Esophagus (tissue), 2 donors: Measurements from ENCODE around the gene ZFHX3. TPM values are rescaled to one million over a fixed set of nuclear protein-coding genes. Genes with fewer than 3 reads are reported as not detected.
"Not testable (repeated sequence)": the region's sequence is repeated elsewhere in the genome, so short reads cannot be mapped to it uniquely, and the experiment has no call there.

Experiments used
- H3K27ac ChIP-seq, 2 donors: one replicate each; pipeline ENCODE4 v1.5.1; 2013; ENCODE audit warnings: low read depth in 2 of 2, mild to moderate bottlenecking in 2 of 2, inconsistent platforms in 1 of 2, low read length in 1 of 2, moderate library complexity in 1 of 2
- H3K27me3 ChIP-seq, 2 donors: one replicate each; pipeline ENCODE4 v1.6.1; 2013; ENCODE audit warnings: low read length in 2 of 2, control low read depth in 1 of 2, mild to moderate bottlenecking in 1 of 2; ENCODE audit not compliant: insufficient read depth in 2 of 2, control insufficient read depth in 1 of 2
- H3K36me3 ChIP-seq, 2 donors: one replicate each; pipeline ENCODE4 v1.6.1; 2013; ENCODE audit warnings: low read length in 1 of 2; ENCODE audit not compliant: control insufficient read depth in 2 of 2, insufficient read depth in 2 of 2
- H3K4me1 ChIP-seq, 2 donors: one replicate each; pipeline ENCODE4 v1.6.1; 2013; ENCODE audit warnings: low read length in 1 of 2; ENCODE audit not compliant: control insufficient read depth in 2 of 2, insufficient read depth in 2 of 2
- H3K4me3 ChIP-seq, 2 donors: one replicate each; pipeline ENCODE4 v1.5.1; 2013; ENCODE audit warnings: low read length in 2 of 2, mild to moderate bottlenecking in 2 of 2, low read depth in 1 of 2, moderate library complexity in 1 of 2
- H3K9me3 ChIP-seq, 2 donors: one replicate each; pipeline ENCODE4 v1.6.1; 2013; ENCODE audit warnings: mild to moderate bottlenecking in 2 of 2, low read depth in 1 of 2, low read length in 1 of 2, moderate library complexity in 1 of 2; ENCODE audit not compliant: control insufficient read depth in 2 of 2, insufficient read depth in 1 of 2
- WGBS, 2 donors: extraction: QIAGEN DNeasy Blood & Tissue Kit; methylation state at CpG; one replicate each; pipeline ENCODE4 v1.1.7; 2013; 5-methylcytosine and 5-hydroxymethylcytosine counted together
- polyA plus RNA-seq, 2 donors: library from polyadenylated mRNA; stranded (reverse); fragments of 200-250 nt; gene quantifications; one replicate each; pipeline ENCODE4 v1.2.3, GENCODE V29; 2013
- donor health status: healthy with polysubstance abuse.
- donor health status: Bipolar disorder and iron deficiency.

The ZFHX3 gene
- polyA plus RNA-seq, 2 donors, result 0.62 to 1.1 TPM

- Histone ChIP-seq H3K4me1 (no peaks in the 10 kb centered on the region), H3K9me3 (no peaks in the 10 kb centered on the region), H3K27ac (no peak overlapping the region), H3K27me3 (no peaks in the 10 kb centered on the region), H3K4me3 (no peak overlapping the region), H3K36me3 (no peaks in the 10 kb centered on the region)
- 88 to 92% methylated on average over 8 of the region's 8 CpGs for WGBS, 2 donors
Measured at GRCh38 chr16:73091174-73091573, 43.2 kb upstream of the ZFHX3 start.

GRCh38 chr16:73089420-73089819, 41.5 kb upstream of the ZFHX3 start:
- Histone ChIP-seq H3K4me3 (no peak overlapping the region), H3K27ac (no peak overlapping the region), H3K27me3 (no peaks in the 10 kb centered on the region), H3K9me3 (no peaks in the 10 kb centered on the region), H3K4me1 (no peaks in the 10 kb centered on the region), H3K36me3 (no peaks in the 10 kb centered on the region)
- 91 to 97% methylated on average over 3 of the region's 3 CpGs for WGBS, 2 donors

GRCh38 chr16:73086108-73086507, 38.2 kb upstream of the ZFHX3 start:
- 77 to 82% methylated on average over 4 of the region's 4 CpGs for WGBS, 2 donors
- no peak overlapping the region for H3K4me3 ChIP-seq

GRCh38 chr16:73083271-73083670, 35.3 kb upstream of the ZFHX3 start:
- Histone ChIP-seq H3K36me3 (no peaks in the 10 kb centered on the region), H3K9me3 (no peaks in the 10 kb centered on the region), H3K4me3 (no peak overlapping the region), H3K27me3 (no peaks in the 10 kb centered on the region), H3K27ac (no peak overlapping the region), H3K4me1 (no peaks in the 10 kb centered on the region)
- WGBS, 2 donors, result 91 to 97% methylated on average over 3 of the region's 3 CpGs

More at GRCh38 chr16:73086108-73086507, 38.2 kb upstream of the ZFHX3 start:
- Histone ChIP-seq H3K4me1 (no peaks in the 10 kb centered on the region), H3K27me3 (no peaks in the 10 kb centered on the region), H3K27ac (no peak overlapping the region), H3K9me3 (no peaks in the 10 kb centered on the region), H3K36me3 (no peaks in the 10 kb centered on the region)

- 42 to 59% methylated on average over 4 of the region's 4 CpGs for WGBS, 2 donors
- not testable (repeated sequence) for H3K27ac ChIP-seq, H3K4me1 ChIP-seq, H3K27me3 ChIP-seq, H3K4me3 ChIP-seq, H3K36me3 ChIP-seq, H3K9me3 ChIP-seq
Measured at GRCh38 chr16:73082634-73083051, 34.7 kb upstream of the ZFHX3 start.

GRCh38 chr16:73080931-73081330, 33.0 kb upstream of the ZFHX3 start:
- Histone ChIP-seq H3K4me3 (no peak overlapping the region), H3K27me3 (no peaks in the 10 kb centered on the region), H3K27ac (no peak overlapping the region), H3K4me1 (no peaks in the 10 kb centered on the region), H3K9me3 (no peaks in the 10 kb centered on the region), H3K36me3 (no peaks in the 10 kb centered on the region)
- WGBS, 2 donors, result 74 to 85% methylated on average over 1 of the region's 1 CpG

- Histone ChIP-seq H3K27me3 (no peaks in the 10 kb centered on the region), H3K4me1 (no peaks in the 10 kb centered on the region), H3K4me3 (no peak overlapping the region), H3K27ac (no peak overlapping the region), H3K9me3 (no peaks in the 10 kb centered on the region), H3K36me3 (no peaks in the 10 kb centered on the region)
- 55 to 56% methylated on average over 6 of the region's 6 CpGs for WGBS, 2 donors
Measured at GRCh38 chr16:73076324-73076810, 28.4 kb upstream of the ZFHX3 start.

- no peak overlapping the region for H3K27ac ChIP-seq
- WGBS, 2 donors, result 92 to 94% methylated on average over 9 of the region's 9 CpGs
Measured at GRCh38 chr16:73074382-73074781, 26.5 kb upstream of the ZFHX3 start.

GRCh38 chr16:73072051-73072450, 24.1 kb upstream of the ZFHX3 start:
- H3K27me3 ChIP-seq, H3K36me3 ChIP-seq, H3K9me3 ChIP-seq, H3K27ac ChIP-seq, H3K4me1 ChIP-seq, H3K4me3 ChIP-seq: not testable (repeated sequence)
- WGBS, 2 donors, result 95 to 97% methylated on average over 9 of the region's 9 CpGs

More at GRCh38 chr16:73074382-73074781, 26.5 kb upstream of the ZFHX3 start:
- Histone ChIP-seq H3K4me1 (no peaks in the 10 kb centered on the region), H3K9me3 (no peaks in the 10 kb centered on the region), H3K4me3 (no peak overlapping the region), H3K36me3 (no peaks in the 10 kb centered on the region), H3K27me3 (no peaks in the 10 kb centered on the region)

GRCh38 chr16:73071131-73071940, 23.4 kb upstream of the ZFHX3 start:
- 9% methylated on average over 16 to 17 of the region's 17 CpGs for WGBS, 2 donors
- peaks cover 5 to 6% of the 10 kb centered on the region in 2 donors for H3K4me1 ChIP-seq
- no peak overlapping the region for H3K27ac ChIP-seq
- no peaks in the 10 kb centered on the region for H3K27me3 ChIP-seq
- H3K9me3 ChIP-seq, result no peaks in the 10 kb centered on the region
- no peaks in the 10 kb centered on the region for H3K36me3 ChIP-seq
- peak overlapping the region in 1 of 2 donors; percentile 33 for H3K4me3 ChIP-seq
